Activated CD8-positive, alpha-beta memory T cell treated with anti-CD3 and anti-CD28 coated beads for 24 hours (primary cell): Measurements from ENCODE around the gene TUG1.
A peak's percentile ranks its signal among the peaks of the same experiment; 100 is the strongest.

Experiments
- DNase-seq: peaks from one replicate; pipeline ENCODE4 v3.0.0-alpha.2; 2020

Gene TUG1

GRCh38 chr22:30968924-30969531 lies at the start of gene TUG1:
TUG1 (plus strand) TSS chr22:30969265.
- peak; percentile 97 for DNase-seq

GRCh38 chr22:30919973-30920372 lies 49.1 kb upstream of the TUG1 start:
- no peak for DNase-seq

DNA sequence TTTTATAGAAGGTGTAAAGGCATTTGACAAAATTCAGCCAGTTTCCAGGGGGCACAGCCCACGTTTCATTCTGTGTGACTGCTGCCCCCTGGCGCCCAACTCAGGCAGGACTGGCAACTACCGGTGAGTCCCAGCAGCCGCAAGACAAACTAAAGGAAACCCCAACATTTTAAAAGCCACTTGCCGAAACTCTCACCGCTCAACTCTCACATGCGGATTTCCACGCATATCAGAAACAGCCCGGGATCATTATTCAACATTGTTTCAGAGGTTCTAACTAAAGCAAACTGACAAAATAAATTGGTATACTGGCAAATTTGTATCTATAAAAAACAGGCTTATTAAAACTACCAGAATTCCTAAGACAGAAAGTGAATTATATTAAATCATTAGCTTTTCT lies 48.7 kb upstream of the TUG1 start:
- DNase-seq, result peak; percentile 93

DNA sequence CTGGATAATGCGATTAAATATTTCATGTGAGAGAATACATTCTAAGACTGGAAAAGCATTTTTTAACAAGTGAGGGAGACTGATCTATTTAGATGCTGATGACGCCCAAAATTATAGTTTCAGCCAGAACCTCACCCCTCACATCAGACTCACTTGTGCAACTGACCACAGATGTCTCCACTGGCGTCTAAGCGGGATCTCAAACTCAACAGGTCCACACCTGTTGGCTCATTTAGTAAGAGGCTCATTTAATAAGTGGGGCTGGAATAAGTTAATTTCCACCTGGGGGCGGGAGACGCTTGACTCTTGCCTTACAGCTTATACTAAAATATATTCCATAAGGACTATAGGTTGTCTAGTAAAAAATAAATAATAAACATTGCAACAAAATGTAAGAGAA lies 48.0 kb upstream of the TUG1 start:
- DNase-seq, result peak; percentile 47

GRCh38 chr22:30922151-30922611 lies 46.9 kb upstream of the TUG1 start:
- DNase-seq, result peak; percentile 89

- peak; percentile 51 for DNase-seq
Measured at GRCh38 chr22:30923168-30923900, 45.7 kb upstream of the TUG1 start.

- no peak for DNase-seq
Measured at GRCh38 chr22:30925667-30926066, 43.4 kb upstream of the TUG1 start.

DNA sequence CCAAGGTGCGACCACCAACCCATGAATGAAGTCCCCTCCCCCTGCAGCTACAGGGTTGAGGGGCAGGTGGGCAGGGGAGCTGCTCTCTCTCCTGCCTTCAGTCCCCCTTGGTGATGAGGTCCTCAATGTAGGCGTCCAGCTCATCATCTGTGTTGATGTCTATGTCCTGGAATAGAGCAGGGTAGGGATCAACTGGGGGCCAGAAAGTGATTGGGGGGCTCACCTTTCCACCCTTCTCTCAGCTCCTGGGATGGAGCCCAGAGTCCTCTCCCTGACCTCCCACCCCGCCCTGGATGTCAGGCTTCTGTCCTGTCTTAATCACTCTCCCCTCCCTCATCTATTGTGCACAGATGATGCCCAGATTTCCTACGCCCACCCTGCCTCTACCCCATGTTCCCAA lies 42.4 kb upstream of the TUG1 start:
- DNase-seq, result no peak

GRCh38 chr22:30927806-30928205 lies 41.3 kb upstream of the TUG1 start:
- DNase-seq, result no peak

- DNase-seq, result no peak
Measured at GRCh38 chr22:30928401-30928800, 40.7 kb upstream of the TUG1 start.

DNA sequence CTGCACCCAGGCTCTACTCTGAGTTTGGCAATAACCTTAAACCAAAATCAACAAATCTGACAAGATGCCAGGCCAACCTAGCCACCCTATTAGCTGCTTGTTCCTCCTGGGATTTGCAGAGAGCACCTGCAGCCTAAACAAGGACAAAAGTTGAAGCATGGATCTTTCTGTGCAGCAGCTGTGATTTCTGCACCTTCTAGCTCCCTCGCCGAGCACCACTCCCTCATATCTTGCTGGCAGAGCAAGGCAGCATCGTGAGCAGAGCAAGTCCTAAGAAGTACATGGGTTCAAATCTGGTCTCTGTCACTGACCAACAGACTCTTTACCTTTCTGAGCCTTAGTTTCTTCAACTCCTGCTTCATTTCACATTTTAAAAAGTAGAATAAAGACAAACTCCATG lies 38.8 kb upstream of the TUG1 start:
- no peak for DNase-seq

GRCh38 chr22:30931541-30932300 lies 37.3 kb upstream of the TUG1 start:
- peak; percentile 44 for DNase-seq

- DNase-seq, result no peak
Measured at GRCh38 chr22:30932661-30933060, 36.4 kb upstream of the TUG1 start.

DNA sequence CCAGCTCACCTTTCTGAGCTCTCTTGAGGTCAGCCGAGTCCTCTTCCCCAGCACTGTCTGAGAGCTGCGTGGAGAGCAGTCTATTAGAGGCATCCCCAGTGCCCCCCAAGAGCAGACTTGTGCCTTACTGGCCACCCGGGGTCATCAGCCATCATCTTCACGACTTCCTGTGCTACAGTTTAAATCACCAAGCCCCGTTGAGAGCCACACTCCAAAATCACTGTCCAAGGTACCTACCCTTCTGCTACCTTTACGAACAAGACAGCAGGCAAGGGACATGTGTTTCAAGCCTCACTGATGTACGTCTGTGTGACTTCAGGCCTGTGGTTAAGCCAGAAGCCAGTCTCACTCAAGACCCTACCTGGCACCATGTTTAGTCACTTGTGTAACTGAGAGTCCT lies 35.6 kb upstream of the TUG1 start:
- no peak for DNase-seq

GRCh38 chr22:30934053-30934452 lies 35.0 kb upstream of the TUG1 start:
- DNase-seq, result no peak

GRCh38 chr22:30940685-30941362 lies 28.2 kb upstream of the TUG1 start:
- peak; percentile 73 for DNase-seq

- DNase-seq, result no peak
Measured at GRCh38 chr22:30941363-30941740, 27.7 kb upstream of the TUG1 start.

DNA sequence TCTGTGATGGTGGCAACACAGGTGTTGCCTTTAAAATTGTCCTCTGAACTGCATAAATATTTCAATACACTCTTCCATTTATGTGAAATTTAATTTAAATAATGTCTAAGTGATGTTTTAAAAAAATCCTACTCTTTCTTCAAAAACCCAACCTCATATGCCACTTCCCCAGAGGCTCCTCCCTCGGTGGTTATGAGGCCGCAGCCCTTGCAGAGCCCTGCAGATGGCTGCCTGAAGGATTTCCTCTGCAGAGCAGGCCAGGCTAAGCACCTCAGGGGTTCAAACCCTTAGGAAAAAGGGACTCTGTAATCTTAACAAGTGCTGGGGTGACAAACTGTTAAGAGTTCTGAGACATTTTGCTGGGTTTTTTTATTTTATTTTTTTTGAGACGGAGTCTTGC lies 25.7 kb upstream of the TUG1 start:
- DNase-seq, result no peak

DNA sequence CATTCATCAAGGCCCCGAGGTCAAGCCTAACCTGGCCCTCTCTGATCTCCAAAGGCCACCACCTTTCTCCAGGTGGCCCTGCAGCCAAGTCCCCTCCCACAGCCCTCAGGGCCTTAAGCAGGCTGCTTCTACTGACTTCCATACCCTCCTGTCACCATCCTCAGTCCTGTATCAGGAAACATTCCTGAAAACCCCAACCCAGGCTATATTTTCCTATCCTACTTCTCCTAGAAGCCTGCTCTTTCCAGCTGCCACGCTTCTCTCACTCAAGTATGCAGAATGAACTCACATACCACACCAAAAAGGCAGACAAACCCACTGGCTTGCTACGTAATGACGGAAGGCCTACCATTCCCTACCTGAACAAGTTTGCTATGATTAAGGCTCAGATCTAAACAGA lies 24.1 kb upstream of the TUG1 start:
- DNase-seq, result no peak

- DNase-seq, result no peak
Measured at GRCh38 chr22:30945653-30946052, 23.4 kb upstream of the TUG1 start.

DNA sequence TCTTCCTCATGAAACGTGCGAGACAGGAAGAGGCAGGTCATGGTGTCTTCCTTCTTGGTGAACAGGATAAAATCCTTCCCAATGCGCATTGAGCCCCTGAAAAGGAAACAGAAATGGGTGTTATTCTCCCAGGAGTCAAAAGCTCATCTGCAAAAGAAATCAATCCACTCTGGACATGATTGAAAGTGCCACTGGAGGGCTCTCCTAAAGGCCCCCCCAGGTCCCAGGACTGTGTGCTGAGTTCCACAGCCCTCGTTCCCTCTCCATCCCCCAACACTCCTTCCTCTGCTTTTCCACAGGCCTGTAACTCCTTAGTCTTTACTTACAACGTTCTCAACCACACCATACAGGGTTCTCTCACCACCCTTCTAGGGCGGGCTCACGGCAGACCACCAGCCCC lies 22.7 kb upstream of the TUG1 start:
- no peak for DNase-seq

DNA sequence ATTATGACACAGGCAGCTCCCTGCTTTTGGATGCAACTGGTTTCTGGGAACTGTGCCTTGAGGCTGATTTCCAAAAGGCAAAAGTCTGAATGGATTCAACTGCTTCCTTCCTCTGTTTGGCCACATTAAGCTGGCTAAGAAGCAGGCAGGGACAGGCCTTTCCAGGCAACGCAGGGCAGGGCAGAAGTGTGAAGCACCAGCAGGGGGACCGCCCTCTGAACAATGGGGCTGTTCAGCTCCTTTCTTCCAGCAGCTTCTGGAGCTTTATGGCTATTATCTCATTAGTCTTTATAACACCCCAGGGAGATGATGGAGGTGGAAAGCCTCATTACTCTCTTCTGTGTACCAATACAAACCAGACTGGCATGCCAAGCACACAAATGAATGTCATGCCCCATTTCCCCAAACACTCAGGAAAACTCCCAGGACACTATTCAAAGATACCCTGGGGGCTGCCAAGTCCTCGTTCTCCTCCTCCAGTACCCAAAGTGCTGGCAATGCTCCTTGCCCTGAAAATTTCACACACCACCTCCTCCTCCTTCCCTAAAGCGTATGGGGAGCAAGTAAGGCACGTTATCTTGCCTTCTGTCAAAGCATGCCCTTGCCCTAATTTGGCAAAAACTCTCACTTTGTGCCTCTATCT lies 21.8 kb upstream of the TUG1 start:
- no peak for DNase-seq
